HG03460 (cell line): ENCODE results near the gene TAF3.

Experiments used
- ATAC-seq: cut with Tn5 transposase; IDR thresholded peaks from one replicate; pipeline ENCODE4 v1.9.1; 2021; ENCODE audit not compliant: unreplicated experiment

Gene TAF3

GRCh38 chr10:8054494-8055407 is 236.4 kb downstream of the TAF3 start, which contains the start of gene GATA3:
GATA3 (plus strand) TSS chr10:8054688; CDS start chr10:8055656, 968 bp downstream.
- ATAC-seq, result peak; percentile 36

- no peak for ATAC-seq
Observed at GRCh38 chr10:8055420-8056349, 237.4 kb downstream of the TAF3 start.

- no peak for ATAC-seq
Observed at GRCh38 chr10:8056378-8056777, 238.1 kb downstream of the TAF3 start.

- ATAC-seq, result peak; percentile 20
Observed at GRCh38 chr10:8056871-8057331, 238.6 kb downstream of the TAF3 start.

- no peak for ATAC-seq
Observed at GRCh38 chr10:8057636-8058273, 239.4 kb downstream of the TAF3 start.

- no peak for ATAC-seq
Observed at GRCh38 chr10:8058274-8059111, 240.2 kb downstream of the TAF3 start.

GRCh38 chr10:8059191-8059936 is 241.1 kb downstream of the TAF3 start:
- no peak for ATAC-seq

GRCh38 chr10:8060010-8060703 is 241.9 kb downstream of the TAF3 start:
- ATAC-seq, result peak; percentile 40

GRCh38 chr10:8060704-8061121 is 242.4 kb downstream of the TAF3 start:
- ATAC-seq, result no peak

GRCh38 chr10:8061274-8062211 is 243.2 kb downstream of the TAF3 start:
- ATAC-seq, result no peak

GRCh38 chr10:8063128-8063908 is 245.0 kb downstream of the TAF3 start:
- ATAC-seq, result no peak

- no peak for ATAC-seq
Observed at GRCh38 chr10:8063935-8064334, 245.6 kb downstream of the TAF3 start.

- no peak for ATAC-seq
Observed at GRCh38 chr10:8064436-8064835, 246.1 kb downstream of the TAF3 start.

- no peak for ATAC-seq
Observed at GRCh38 chr10:8065651-8066050, 247.3 kb downstream of the TAF3 start.

GRCh38 chr10:8066124-8066523 is 247.8 kb downstream of the TAF3 start:
- ATAC-seq, result no peak
